HFFc6 (cell line): ENCODE results near the gene CTNNA3. TPM values are rescaled to one million over a fixed set of nuclear protein-coding genes. Genes with fewer than 3 reads are reported as not detected.

ENCODE experiments used
- DNase-seq: peaks from one replicate; pipeline ENCODE4 v3.0.0-alpha.2; 2018
- H3K27ac Mint-ChIP-seq: 2 replicates; pipeline ENCODE4 v1.8.0; 2020; ENCODE audit warnings: mild to moderate bottlenecking, mixed read lengths
- H3K27me3 Mint-ChIP-seq: 2 replicates; pipeline ENCODE4 v1.8.0; 2021; ENCODE audit warnings: mild to moderate bottlenecking, moderate library complexity, mixed read lengths; ENCODE audit not compliant: insufficient read depth
- H3K36me3 Mint-ChIP-seq: 2 replicates; pipeline ENCODE4 v1.8.0; 2021; ENCODE audit warnings: low read depth, mixed read lengths
- H3K4me1 Mint-ChIP-seq: 2 replicates; pipeline ENCODE4 v1.8.0; 2020; ENCODE audit warnings: low read depth, mixed read lengths
- H3K4me3 Mint-ChIP-seq: 2 replicates; pipeline ENCODE4 v1.8.0; 2020; ENCODE audit warnings: mild to moderate bottlenecking, moderate library complexity, mixed read lengths
- H3K9me3 Mint-ChIP-seq: 2 replicates; pipeline ENCODE4 v1.8.0; 2020; ENCODE audit warnings: mild to moderate bottlenecking, mixed read lengths
- CTCF ChIP-seq: fragments of 200-600 bp; sonication (generic); IDR thresholded peaks from 2 replicates; pipeline ENCODE4 v1.5.0; 2021; ENCODE audit warnings: antibody characterized with exemption, mild to moderate bottlenecking
- total RNA-seq, 6 experiments: library from RNA; stranded (reverse); fragmentation: NEBNext Ultra II Directional; extraction: Animal tissue kit (Norgen Biotek cat#: 25700); gene quantifications; 2 replicates in 1 of 6; 3 replicates in 5 of 6; pipeline ENCODE4 v1.2.3, GENCODE V29; 2021

CTNNA3 gene
- total RNA-seq, 6 experiments from 2014 or later = not detected

GRCh38 chr10:67473850-67474633 is 222.0 kb downstream of the CTNNA3 start:
- Mint-ChIP-seq H3K36me3 (0 out of 2 replicates have a peak, but pooled peaks cover 4% of the 10 kb centered on the region), H3K27me3 (no peaks in the 10 kb centered on the region), H3K27ac (no peak overlapping the region), H3K4me1 (no peaks in the 10 kb centered on the region), H3K4me3 (no peak overlapping the region), H3K9me3 (peaks cover 34% of the 10 kb centered on the region)
- TF ChIP-seq CTCF = no peak
- no peak for DNase-seq

- Mint-ChIP-seq H3K9me3 (peaks cover 16% of the 10 kb centered on the region), H3K27ac (no peak overlapping the region), H3K36me3 (no peaks in the 10 kb centered on the region), H3K27me3 (no peaks in the 10 kb centered on the region), H3K4me3 (no peak overlapping the region), H3K4me1 (no peaks in the 10 kb centered on the region)
- no peak for DNase-seq
- no peak for TF ChIP-seq CTCF
Measured at GRCh38 chr10:67471022-67471421, 225.0 kb downstream of the CTNNA3 start.

GRCh38 chr10:67464278-67464677 is 231.7 kb downstream of the CTNNA3 start:
- no peak overlapping the region for H3K27ac Mint-ChIP-seq
- peaks cover 17% of the 10 kb centered on the region; the same call in 1 of the 2 replicates for H3K9me3 Mint-ChIP-seq
- no peaks in the 10 kb centered on the region for H3K36me3 Mint-ChIP-seq
- no peak overlapping the region for H3K4me3 Mint-ChIP-seq
- no peaks in the 10 kb centered on the region for H3K27me3 Mint-ChIP-seq
- TF ChIP-seq CTCF = no peak
- no peak for DNase-seq
- H3K4me1 Mint-ChIP-seq = no peaks in the 10 kb centered on the region

GRCh38 chr10:67452892-67453291 is 243.1 kb downstream of the CTNNA3 start:
- Mint-ChIP-seq H3K27me3 (no peaks in the 10 kb centered on the region), H3K9me3 (peaks cover 8% of the 10 kb centered on the region), H3K36me3 (no peaks in the 10 kb centered on the region), H3K4me1 (no peaks in the 10 kb centered on the region), H3K4me3 (no peak overlapping the region), H3K27ac (no peak overlapping the region)
- TF ChIP-seq CTCF = no peak
- no peak for DNase-seq

- Mint-ChIP-seq H3K27me3 (no peaks in the 10 kb centered on the region), H3K9me3 (peaks cover 42% of the 10 kb centered on the region), H3K27ac (no peak overlapping the region), H3K36me3 (no peaks in the 10 kb centered on the region), H3K4me3 (no peak overlapping the region), H3K4me1 (no peaks in the 10 kb centered on the region)
- DNase-seq = no peak
- no peak for TF ChIP-seq CTCF
Measured at GRCh38 chr10:67438605-67439304, 257.2 kb downstream of the CTNNA3 start.
